HEK293 (cell line): ENCODE results near the gene BRMS1.
"Not testable (repeated sequence)": the region's sequence is repeated elsewhere in the genome, so short reads cannot be mapped to it uniquely, and the experiment has no call there.

Experiments
- CTCF ChIA-PET: fragments of 350-600 bp; formaldehyde crosslinking; extraction: SDS; loops from one replicate; lab custom pipeline; 2021; ENCODE audit warnings: antibody characterized with exemption; lab: Yijun Ruan, JAX
- POLR2A ChIA-PET: fragments of 300-600 bp; formaldehyde crosslinking; extraction: SDS; loops from one replicate; lab custom pipeline; 2020; ENCODE audit warnings: antibody characterized with exemption, inconsistent platforms; lab: Yijun Ruan, JAX
- H3K27ac ChIP-seq: fragments of 200-500 bp; sonication (Bioruptor generic); 2 replicates; pipeline ENCODE4 v1.5.1; 2014; ENCODE audit warnings: low read depth, low read length, control low read depth, inconsistent platforms; ENCODE audit errors: extremely low read depth
- H3K36me3 ChIP-seq, 2 experiments: fragments of 200-500 bp in 1 of 2; sonication (Bioruptor generic) in 1 of 2; 1 replicate in 1 of 2; 2 replicates in 1 of 2; pipeline ENCODE4 v1.5.1; 2014 to 2017; ENCODE audit warnings: inconsistent platforms in 2 of 2, low read length in 2 of 2; ENCODE audit not compliant: control insufficient read depth in 2 of 2, insufficient read depth in 1 of 2
- H3K4me1 ChIP-seq: fragments of 200-500 bp; sonication (Bioruptor generic); 2 replicates; pipeline ENCODE4 v1.5.1; 2014; ENCODE audit warnings: mild to moderate bottlenecking, low read length, inconsistent platforms; ENCODE audit not compliant: control insufficient read depth, insufficient read depth
- H3K4me3 ChIP-seq: 2 replicates; pipeline ENCODE4 v1.5.1; 2011; ENCODE audit warnings: low read depth, mild to moderate bottlenecking, control low read depth, low read length, moderate library complexity
- H3K9me3 ChIP-seq: fragments of 200-500 bp; sonication (Bioruptor generic); 2 replicates; pipeline ENCODE4 v1.5.1; 2014; ENCODE audit warnings: low read depth, low read length, inconsistent platforms; ENCODE audit not compliant: control insufficient read depth, insufficient read depth
- BCL11A ChIP-seq: fragments of 450-650 bp; formaldehyde crosslinking; IDR thresholded peaks from 2 replicates; pipeline ENCODE4 v1.5.1; 2016; ENCODE audit warnings: low read depth, missing biosample characterization, missing genetic modification characterization
- EGR2 ChIP-seq: fragments of 450-650 bp; formaldehyde crosslinking; IDR thresholded peaks from 2 replicates; pipeline ENCODE4 v1.5.1; 2016; ENCODE audit warnings: low read depth, missing biosample characterization, missing genetic modification characterization
- SP7 ChIP-seq: fragments of 450-650 bp; formaldehyde crosslinking; IDR thresholded peaks from 2 replicates; pipeline ENCODE4 v1.5.1; 2016; ENCODE audit warnings: missing biosample characterization, missing genetic modification characterization
- TRIM28 ChIP-seq: IDR thresholded peaks from 2 replicates; pipeline ENCODE4 v1.6.1; 2011; ENCODE audit warnings: low read length, control low read depth, borderline replicate concordance
- ZNF112 ChIP-seq: fragments of 450-650 bp; formaldehyde crosslinking; IDR thresholded peaks from 2 replicates; pipeline ENCODE4 v1.5.0; 2017; ENCODE audit warnings: missing biosample characterization, missing genetic modification characterization
- ZNF155 ChIP-seq: fragments of 450-650 bp; formaldehyde crosslinking; IDR thresholded peaks from 2 replicates; pipeline ENCODE4 v1.5.1; 2016; ENCODE audit warnings: missing biosample characterization, missing genetic modification characterization
- ZNF169 ChIP-seq: fragments of 450-650 bp; formaldehyde crosslinking; IDR thresholded peaks from 2 replicates; pipeline ENCODE4 v1.5.1; 2016; ENCODE audit warnings: missing biosample characterization, missing genetic modification characterization
- ZNF184 ChIP-seq: fragments of 450-650 bp; IDR thresholded peaks from 2 replicates; pipeline ENCODE4 v1.5.1; 2018; ENCODE audit warnings: missing biosample characterization, mild to moderate bottlenecking, missing genetic modification characterization
- ZNF248 ChIP-seq: fragments of 450-650 bp; formaldehyde crosslinking; IDR thresholded peaks from 2 replicates; pipeline ENCODE4 v1.5.1; 2017; ENCODE audit warnings: missing biosample characterization, missing genetic modification characterization
- ZNF324 ChIP-seq: fragments of 450-650 bp; formaldehyde crosslinking; IDR thresholded peaks from 2 replicates; pipeline ENCODE4 v1.5.1; 2016; ENCODE audit warnings: missing biosample characterization, missing genetic modification characterization
- ZNF335 ChIP-seq: fragments of 450-650 bp; formaldehyde crosslinking; conservative IDR thresholded peaks from 2 replicates; pipeline ENCODE4 v1.5.1; 2016; ENCODE audit warnings: missing biosample characterization, missing genetic modification characterization
- ZNF354C ChIP-seq: fragments of 450-650 bp; formaldehyde crosslinking; IDR thresholded peaks from 2 replicates; pipeline ENCODE4 v1.5.1; 2016; ENCODE audit warnings: missing biosample characterization, missing genetic modification characterization, low read depth, borderline replicate concordance
- ZNF391 ChIP-seq: fragments of 450-650 bp; formaldehyde crosslinking; IDR thresholded peaks from 2 replicates; pipeline ENCODE4 v1.5.1; 2016; ENCODE audit warnings: low read depth, missing biosample characterization, missing genetic modification characterization, borderline replicate concordance
- ZNF394 ChIP-seq: fragments of 450-650 bp; formaldehyde crosslinking; IDR thresholded peaks from 2 replicates; pipeline ENCODE4 v1.5.1; 2016; ENCODE audit warnings: missing biosample characterization, missing genetic modification characterization, mild to moderate bottlenecking, moderate library complexity, borderline replicate concordance
- ZNF416 ChIP-seq: fragments of 450-650 bp; formaldehyde crosslinking; IDR thresholded peaks from 2 replicates; pipeline ENCODE4 v1.5.1; 2016; ENCODE audit warnings: missing biosample characterization, missing genetic modification characterization
- ZNF514 ChIP-seq: fragments of 450-650 bp; formaldehyde crosslinking; IDR thresholded peaks from 2 replicates; pipeline ENCODE4 v1.5.1; 2016; ENCODE audit warnings: missing biosample characterization, missing genetic modification characterization
- ZNF544 ChIP-seq: fragments of 450-650 bp; formaldehyde crosslinking; IDR thresholded peaks from 2 replicates; pipeline ENCODE4 v1.5.0; 2017; ENCODE audit warnings: missing biosample characterization, missing genetic modification characterization
- ZNF621 ChIP-seq: fragments of 450-650 bp; formaldehyde crosslinking; IDR thresholded peaks from 2 replicates; pipeline ENCODE4 v1.5.1; 2017; ENCODE audit warnings: missing biosample characterization, missing genetic modification characterization
- ZSCAN23 ChIP-seq: fragments of 450-650 bp; formaldehyde crosslinking; IDR thresholded peaks from 2 replicates; pipeline ENCODE4 v1.5.1; 2016; ENCODE audit warnings: missing biosample characterization, missing genetic modification characterization
- TF ChIP-seq, protein P1 (sequence below): fragments of 450-650 bp; formaldehyde crosslinking; IDR thresholded peaks from 2 replicates; pipeline ENCODE4 v1.5.1; 2016; ENCODE audit warnings: missing biosample characterization, missing genetic modification characterization
- TF ChIP-seq, protein P2 (sequence below): fragments of 450-650 bp; IDR thresholded peaks from 2 replicates; pipeline ENCODE4 v1.5.1; 2018; ENCODE audit warnings: missing biosample characterization, missing genetic modification characterization
- TF ChIP-seq, protein P3 (sequence below): fragments of 450-650 bp; formaldehyde crosslinking; IDR thresholded peaks from 2 replicates; pipeline ENCODE4 v1.5.1; 2016; ENCODE audit warnings: missing biosample characterization, missing genetic modification characterization
- TF ChIP-seq, protein P4 (sequence below): fragments of 450-650 bp; formaldehyde crosslinking; IDR thresholded peaks from 2 replicates; pipeline ENCODE4 v1.5.1; 2017; ENCODE audit warnings: missing biosample characterization, missing genetic modification characterization

Gene BRMS1

DNA sequence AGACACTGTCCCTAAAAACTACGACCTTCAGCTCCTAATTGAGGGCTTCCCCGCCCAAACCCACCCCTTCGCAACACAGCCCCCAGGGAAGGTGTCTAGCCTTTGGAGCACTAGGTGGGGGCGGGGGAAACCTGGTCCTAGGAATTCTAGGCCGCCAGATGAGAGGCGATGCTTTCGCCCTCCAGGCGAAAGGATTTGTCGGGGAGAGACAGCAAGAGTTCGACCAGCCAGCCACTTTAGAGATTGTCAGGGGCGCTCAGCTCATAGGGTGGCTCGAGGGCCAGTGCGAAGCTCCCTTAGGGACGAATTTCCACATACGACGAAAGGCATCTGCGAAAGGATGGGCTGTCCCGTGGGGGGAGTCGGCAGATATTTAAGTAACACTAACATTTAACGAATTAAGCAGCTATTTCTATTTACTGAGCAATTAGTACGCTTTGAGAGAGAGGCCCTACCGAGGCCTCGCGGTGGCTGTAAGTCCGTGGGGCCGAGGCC lies 33.4 kb downstream of the BRMS1 start (continued):
- TF ChIP-seq, protein P1, sequence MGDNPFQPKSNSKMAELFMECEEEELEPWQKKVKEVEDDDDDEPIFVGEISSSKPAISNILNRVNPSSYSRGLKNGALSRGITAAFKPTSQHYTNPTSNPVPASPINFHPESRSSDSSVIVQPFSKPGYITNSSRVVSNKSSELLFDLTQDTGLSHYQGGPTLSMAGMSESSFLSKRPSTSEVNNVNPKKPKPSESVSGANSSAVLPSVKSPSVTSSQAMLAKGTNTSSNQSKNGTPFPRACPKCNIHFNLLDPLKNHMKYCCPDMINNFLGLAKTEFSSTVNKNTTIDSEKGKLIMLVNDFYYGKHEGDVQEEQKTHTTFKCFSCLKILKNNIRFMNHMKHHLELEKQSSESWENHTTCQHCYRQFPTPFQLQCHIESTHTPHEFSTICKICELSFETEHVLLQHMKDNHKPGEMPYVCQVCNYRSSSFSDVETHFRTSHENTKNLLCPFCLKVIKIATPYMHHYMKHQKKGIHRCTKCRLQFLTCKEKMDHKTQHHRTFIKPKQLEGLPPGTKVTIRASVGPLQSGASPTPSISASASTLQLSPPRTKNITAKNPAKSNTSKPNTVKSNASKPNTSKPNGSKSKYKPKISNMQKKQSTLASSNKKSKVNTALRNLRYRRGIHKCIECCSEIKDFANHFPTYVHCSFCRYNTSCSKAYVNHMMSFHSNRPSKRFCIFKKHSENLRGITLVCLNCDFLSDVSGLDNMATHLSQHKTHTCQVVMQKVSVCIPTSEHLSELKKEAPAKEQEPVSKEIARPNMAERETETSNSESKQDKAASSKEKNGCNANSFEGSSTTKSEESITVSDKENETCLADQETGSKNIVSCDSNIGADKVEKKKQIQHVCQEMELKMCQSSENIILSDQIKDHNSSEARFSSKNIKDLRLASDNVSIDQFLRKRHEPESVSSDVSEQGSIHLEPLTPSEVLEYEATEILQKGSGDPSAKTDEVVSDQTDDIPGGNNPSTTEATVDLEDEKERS (tag by site-specific recombination), result no peak
- TF ChIP-seq ZNF324 (tag by site-specific recombination) (no peak), EGR2 (tag by site-specific recombination) (no peak), ZNF514 (tag by site-specific recombination) (no peak), ZNF544 (tag by site-specific recombination) (no peak), SP7 (tag by site-specific recombination) (no peak), ZNF112 (no peak), ZNF416 (tag by site-specific recombination) (no peak), ZNF184 (tag by site-specific recombination) (no peak), TRIM28 (no peak), ZNF394 (tag by site-specific recombination) (no peak), ZNF169 (tag by site-specific recombination) (no peak)
- TF ChIP-seq, protein P2, sequence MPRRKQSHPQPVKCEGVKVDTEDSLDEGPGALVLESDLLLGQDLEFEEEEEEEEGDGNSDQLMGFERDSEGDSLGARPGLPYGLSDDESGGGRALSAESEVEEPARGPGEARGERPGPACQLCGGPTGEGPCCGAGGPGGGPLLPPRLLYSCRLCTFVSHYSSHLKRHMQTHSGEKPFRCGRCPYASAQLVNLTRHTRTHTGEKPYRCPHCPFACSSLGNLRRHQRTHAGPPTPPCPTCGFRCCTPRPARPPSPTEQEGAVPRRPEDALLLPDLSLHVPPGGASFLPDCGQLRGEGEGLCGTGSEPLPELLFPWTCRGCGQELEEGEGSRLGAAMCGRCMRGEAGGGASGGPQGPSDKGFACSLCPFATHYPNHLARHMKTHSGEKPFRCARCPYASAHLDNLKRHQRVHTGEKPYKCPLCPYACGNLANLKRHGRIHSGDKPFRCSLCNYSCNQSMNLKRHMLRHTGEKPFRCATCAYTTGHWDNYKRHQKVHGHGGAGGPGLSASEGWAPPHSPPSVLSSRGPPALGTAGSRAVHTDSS, result no peak
- TF ChIP-seq, protein P3, sequence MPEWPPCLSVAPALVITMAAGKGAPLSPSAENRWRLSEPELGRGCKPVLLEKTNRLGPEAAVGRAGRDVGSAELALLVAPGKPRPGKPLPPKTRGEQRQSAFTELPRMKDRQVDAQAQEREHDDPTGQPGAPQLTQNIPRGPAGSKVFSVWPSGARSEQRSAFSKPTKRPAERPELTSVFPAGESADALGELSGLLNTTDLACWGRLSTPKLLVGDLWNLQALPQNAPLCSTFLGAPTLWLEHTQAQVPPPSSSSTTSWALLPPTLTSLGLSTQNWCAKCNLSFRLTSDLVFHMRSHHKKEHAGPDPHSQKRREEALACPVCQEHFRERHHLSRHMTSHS, result no peak

DNA sequence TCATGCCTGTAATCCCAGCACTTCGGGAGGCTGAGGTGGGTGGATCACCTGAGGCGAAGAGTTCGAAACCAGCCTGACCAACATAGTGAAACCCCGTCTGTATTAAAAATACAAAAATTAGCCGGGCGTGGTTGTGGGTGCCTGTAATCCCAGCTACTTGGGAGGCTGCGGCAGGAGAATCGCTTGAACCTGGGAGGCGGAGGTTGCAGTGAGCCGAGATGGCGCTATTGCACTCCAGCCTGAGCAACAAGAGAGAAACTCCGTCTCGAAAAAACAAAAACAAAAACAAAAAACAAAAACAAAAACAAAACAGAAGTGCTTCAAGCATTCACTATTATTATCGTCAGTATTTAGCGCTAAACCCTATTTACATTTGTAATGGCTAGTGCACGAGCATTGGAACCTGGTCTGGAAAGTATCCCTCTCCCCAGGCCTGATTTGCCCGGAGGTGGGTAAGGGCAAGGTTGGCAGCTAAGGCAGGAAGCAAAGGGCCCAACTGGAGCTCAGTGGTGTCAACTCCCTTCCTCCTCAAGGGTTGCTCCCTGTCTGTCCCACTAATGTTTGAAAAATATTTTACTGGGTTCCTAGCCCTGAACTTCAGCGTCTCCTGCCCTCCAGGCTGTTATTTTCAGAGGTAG lies 34.0 kb downstream of the BRMS1 start:
- POLR2A ChIA-PET, result interaction anchor here (0.6 to 1.1 kb wide), 3 partner anchors 21 to 584 kb away, joined by 3 to 4 read pairs (median 3); partner anchors contain the start of gene YIF1A
- H3K9me3 ChIP-seq, H3K36me3 ChIP-seq, H3K4me1 ChIP-seq, H3K4me3 ChIP-seq, H3K27ac ChIP-seq: not testable (repeated sequence)
- CTCF ChIA-PET, result interaction anchor here (0.6 to 3.4 kb wide), 45 partner anchors 9 to 715 kb away, joined by 3 to 29 read pairs (median 4); partner anchors contain the start of genes B4GAT1, BRMS1, RIN1 and TMEM151A

DNA sequence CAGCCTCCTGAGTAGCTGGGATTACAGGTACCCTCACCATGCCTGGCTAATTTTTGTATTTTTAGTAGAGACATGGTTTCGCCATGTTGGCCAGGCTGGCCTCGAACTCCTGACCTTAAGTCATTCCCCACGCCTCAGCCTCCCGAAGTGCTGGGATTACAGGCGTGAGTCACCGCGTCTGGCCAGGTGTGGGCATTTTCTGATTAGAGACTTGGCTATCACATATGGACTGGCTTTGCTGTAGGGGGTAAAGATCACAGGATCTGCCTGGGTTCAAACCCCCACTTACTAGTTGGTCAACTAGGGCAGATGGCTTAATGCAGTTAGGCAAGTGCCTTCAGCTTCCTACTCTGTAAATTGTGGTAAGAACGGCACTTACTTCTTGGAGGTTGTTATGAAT lies 34.6 kb downstream of the BRMS1 start:
- TF ChIP-seq, protein P4, sequence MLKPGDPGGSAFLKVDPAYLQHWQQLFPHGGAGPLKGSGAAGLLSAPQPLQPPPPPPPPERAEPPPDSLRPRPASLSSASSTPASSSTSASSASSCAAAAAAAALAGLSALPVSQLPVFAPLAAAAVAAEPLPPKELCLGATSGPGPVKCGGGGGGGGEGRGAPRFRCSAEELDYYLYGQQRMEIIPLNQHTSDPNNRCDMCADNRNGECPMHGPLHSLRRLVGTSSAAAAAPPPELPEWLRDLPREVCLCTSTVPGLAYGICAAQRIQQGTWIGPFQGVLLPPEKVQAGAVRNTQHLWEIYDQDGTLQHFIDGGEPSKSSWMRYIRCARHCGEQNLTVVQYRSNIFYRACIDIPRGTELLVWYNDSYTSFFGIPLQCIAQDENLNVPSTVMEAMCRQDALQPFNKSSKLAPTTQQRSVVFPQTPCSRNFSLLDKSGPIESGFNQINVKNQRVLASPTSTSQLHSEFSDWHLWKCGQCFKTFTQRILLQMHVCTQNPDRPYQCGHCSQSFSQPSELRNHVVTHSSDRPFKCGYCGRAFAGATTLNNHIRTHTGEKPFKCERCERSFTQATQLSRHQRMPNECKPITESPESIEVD (tag by site-specific recombination), result no peak
- TF ChIP-seq ZNF248 (tag by site-specific recombination) (no peak), ZNF354C (tag by site-specific recombination) (no peak), ZNF621 (tag by site-specific recombination) (no peak), ZNF155 (tag by site-specific recombination) (no peak), ZSCAN23 (no peak), BCL11A (tag by site-specific recombination) (no peak), ZNF335 (tag by site-specific recombination) (no peak), ZNF391 (tag by site-specific recombination) (no peak)
- Histone ChIP-seq H3K4me1 (no peaks in the 10 kb centered on the region), H3K27ac (no peak overlapping the region), H3K36me3 (no peaks in the 10 kb centered on the region), H3K4me3 (no peak overlapping the region), H3K9me3 (no peaks in the 10 kb centered on the region)
- CTCF ChIA-PET, result interaction anchor here (0.6 to 3.4 kb wide), 9 partner anchors 14 to 716 kb away, joined by 3 to 28 read pairs (median 5); partner anchors contain the start of genes BRMS1 and TMEM151A
- POLR2A ChIA-PET, result interaction anchor here (0.6 kb wide), 1 partner anchor 79 kb away, joined by 5 read pairs; no protein-coding TSS in a partner anchor
